ENCODE results near the gene CSF3R. TPM values are rescaled to one million over a fixed set of nuclear protein-coding genes. Genes with fewer than 3 reads are reported as not detected.

Gene CSF3R
- total and polyA plus RNA-seq, 9 of the 15 experiments (the other 6 are each of a cell fraction or from before 2014, with no cell fraction given): 0.21 to 0.86 (median 0.40) TPM; not detected in 1

DNA sequence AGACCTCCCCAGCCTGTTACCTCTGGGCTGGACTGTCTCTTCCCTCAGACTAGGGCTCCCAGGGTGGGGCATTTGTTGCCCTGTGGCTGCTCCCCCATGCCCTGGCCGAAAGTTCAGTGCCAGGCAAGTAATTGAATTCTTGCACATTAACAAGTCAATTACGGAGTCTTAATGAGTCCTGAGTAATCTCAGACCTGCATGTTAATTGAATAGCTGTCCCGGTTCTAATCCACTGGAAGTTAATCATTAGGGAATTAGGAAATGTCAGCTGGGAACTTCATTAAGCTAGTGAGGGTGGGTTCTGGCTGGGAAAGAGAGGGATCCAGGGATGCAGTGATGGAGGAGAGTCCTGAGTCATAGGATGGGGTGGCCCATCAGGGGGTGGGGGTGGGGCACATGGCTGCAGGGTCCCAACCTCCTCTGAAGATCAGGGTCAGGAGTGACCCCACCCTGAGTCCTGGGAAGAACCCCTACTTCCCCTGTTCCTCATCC, 47.1 kb upstream of the CSF3R start:
- ChIA-PET POLR2A (interaction anchor here (0.6 to 0.7 kb wide), 3 partner anchors 108 to 856 kb away, joined by 3 read pairs; no protein-coding TSS in a partner anchor), CTCF (ENCODE audit: low intra/inter-chr PET ratio) (no interaction called here)
- H3K9me1 ChIP-seq (ENCODE audit: control insufficient read depth, insufficient read depth, low read length): no peaks in the 10 kb centered on the region
- BruUV-seq (replicated peaks): no TSS peak
- no peak overlapping the region for H3K9ac ChIP-seq (ENCODE audit: insufficient read depth in 1 of 2, low read depth in 2 of 2, low read length in 2 of 2)
- DNase-seq (ENCODE audit: extremely low read depth in 1 of 4, low spot score in 3 of 4): no peak
- 0% methylated on average over 3 of the region's 3 CpGs for WGBS (ENCODE audit: insufficient coverage, low coverage, missing lambda C conversion rate)
- H2AFZ ChIP-seq (ENCODE audit: low read depth, low read length): no peak overlapping the region
- no peaks in the 10 kb centered on the region for H4K20me1 ChIP-seq (replicated peaks; ENCODE audit: control insufficient read depth, insufficient read depth, low read length)
- no peak for ATAC-seq
- no peaks in the 10 kb centered on the region for H3K36me3 ChIP-seq (ENCODE audit: control insufficient read depth, insufficient read depth, low read length)
- no peaks in the 10 kb centered on the region for H3K9me3 ChIP-seq (replicated peaks; ENCODE audit: control insufficient read depth, insufficient read depth, low read depth, low read length)
- in situ Hi-C loops (cut with MboI): no loop called here
- intact Hi-C loops (cut with micrococcal nuclease): no loop called here
- H3K4me3 ChIP-seq: no peak overlapping the region
- no peak overlapping the region for H3K4me2 ChIP-seq (ENCODE audit: insufficient read depth, low read length)
- no peak for FAIRE-seq
- H3K27me3 ChIP-seq (ENCODE audit: control insufficient read depth in 2 of 2, insufficient read depth in 2 of 2, low read length in 2 of 2): peaks cover 19 to 42% of the 10 kb centered on the region in 2 experiments
- 0 out of 5 replicates have a peak, but pooled peaks cover 0 to 2% of the 10 kb centered on the region in 2 experiments for H3K4me1 ChIP-seq (replicated peaks in 1 of 2; ENCODE audit: control insufficient read depth in 2 of 2, insufficient read depth in 2 of 2, low read length in 2 of 2)
- no peak for TF ChIP-seq SMC3 (conservative IDR thresholded peaks at IDR 0.05; ENCODE audit: insufficient read depth, low read depth, low read length)
- TF ChIP-seq FUS (optimal IDR thresholded peaks at IDR 0.05; ENCODE audit: low read depth, low read length): no peak
- TF ChIP-seq ZNF583 (CRISPR knock-in tag; IDR thresholded peaks at IDR 0.05): no peak
- TF ChIP-seq CGGBP1 (CRISPR knock-in tag; IDR thresholded peaks at IDR 0.05): no peak
- TF ChIP-seq HNRNPK (IDR thresholded peaks at IDR 0.05; ENCODE audit: low read depth, low read length, poor library complexity, severe bottlenecking): no peak
- TF ChIP-seq MAFG (tag; conservative IDR thresholded peaks at IDR 0.05): no peak
- TF ChIP-seq ZNF76 (CRISPR knock-in tag; IDR thresholded peaks at IDR 0.05; ENCODE audit: borderline replicate concordance): no peak
- no peak for TF ChIP-seq DMBX1 (CRISPR knock-in tag; IDR thresholded peaks at IDR 0.05; ENCODE audit: borderline replicate concordance)
- TF ChIP-seq HNRNPLL (IDR thresholded peaks at IDR 0.05; ENCODE audit: low read depth, low read length, poor library complexity, severe bottlenecking): no peak
- TF ChIP-seq BCOR (IDR thresholded peaks at IDR 0.05): no peak
- TF ChIP-seq ATF4 (CRISPR knock-in tag; IDR thresholded peaks at IDR 0.05): no peak
- no peak for TF ChIP-seq ZZZ3 (IDR thresholded peaks at IDR 0.05)
- TF ChIP-seq ZBTB26 (CRISPR knock-in tag; IDR thresholded peaks at IDR 0.05): no peak
- no peak for TF ChIP-seq CEBPG (CRISPR knock-in tag; IDR thresholded peaks at IDR 0.05)
- no peak for TF ChIP-seq CEBPG (tag; conservative IDR thresholded peaks at IDR 0.05 in 1 of 2, IDR thresholded peaks at IDR 0.05 in 1 of 2)
- no peak for TF ChIP-seq KLF6 (CRISPR knock-in tag; IDR thresholded peaks at IDR 0.05; ENCODE audit: borderline replicate concordance)
- no peak for TF ChIP-seq DDX20 (tag; IDR thresholded peaks at IDR 0.05; ENCODE audit: low read depth)
- TF ChIP-seq NR2C2 (CRISPR knock-in tag; IDR thresholded peaks at IDR 0.05): no peak
- no peak for TF ChIP-seq NR2C2 (tag; IDR thresholded peaks at IDR 0.05)
- no peak for TF ChIP-seq SREBF1 (IDR thresholded peaks at IDR 0.05; ENCODE audit: borderline replicate concordance, low read depth, low read length)
- no peaks in the 10 kb centered on the region for H3K79me2 ChIP-seq (ENCODE audit: control insufficient read depth, insufficient read depth, low read length)
- H3K27ac ChIP-seq (ENCODE audit: extremely low read depth, low read depth, low read length): no peak overlapping the region

All from K562 (cell line).